Sigmoid colon (tissue), 3 donors: Measurements from ENCODE around the gene CYP39A1.

Experiments used
- POLR2A ChIP-seq, 2 donors: fragments of 450-650 bp; IDR thresholded peaks; one replicate each; pipeline ENCODE4 v1.6.1; 2016; ENCODE audit warnings: antibody characterized with exemption in 2 of 2, mild to moderate bottlenecking in 2 of 2, moderate library complexity in 2 of 2
- TF ChIP-seq, protein P1 (sequence below), 4 experiments: fragments of 450-650 bp in 3 of 4; fragments of 200-600 bp in 1 of 4; IDR thresholded peaks; one replicate each; pipeline ENCODE4 v1.5.1; 2016 to 2019; ENCODE audit warnings: antibody characterized with exemption in 4 of 4, mild to moderate bottlenecking in 3 of 4, moderate library complexity in 2 of 4

DNA sequence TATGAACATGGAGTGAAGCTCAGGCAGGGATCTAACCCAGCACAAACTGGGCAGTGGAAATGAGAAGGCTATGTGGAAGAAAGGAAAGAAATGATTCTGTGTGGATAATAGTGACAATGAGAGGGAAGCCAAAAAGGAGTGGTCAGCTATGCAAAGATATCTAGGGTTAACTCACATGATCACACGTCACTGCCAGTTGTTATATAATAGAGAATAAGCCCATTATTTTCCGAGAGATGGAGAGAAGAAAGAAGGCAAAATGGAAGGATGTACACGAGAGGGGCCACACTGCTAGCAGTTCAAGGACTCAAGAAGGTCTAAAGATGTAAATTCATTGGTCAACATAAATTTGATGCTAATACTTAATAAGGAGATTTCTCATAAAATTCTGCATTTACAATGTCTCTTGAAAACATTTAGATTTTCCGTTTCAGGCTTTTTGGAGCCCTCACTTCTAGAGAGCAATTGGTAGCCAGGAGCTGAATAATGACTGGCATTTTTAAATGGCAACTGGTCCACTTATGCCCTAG, 142.6 kb downstream of the CYP39A1 start:
- TF ChIP-seq, protein P1, sequence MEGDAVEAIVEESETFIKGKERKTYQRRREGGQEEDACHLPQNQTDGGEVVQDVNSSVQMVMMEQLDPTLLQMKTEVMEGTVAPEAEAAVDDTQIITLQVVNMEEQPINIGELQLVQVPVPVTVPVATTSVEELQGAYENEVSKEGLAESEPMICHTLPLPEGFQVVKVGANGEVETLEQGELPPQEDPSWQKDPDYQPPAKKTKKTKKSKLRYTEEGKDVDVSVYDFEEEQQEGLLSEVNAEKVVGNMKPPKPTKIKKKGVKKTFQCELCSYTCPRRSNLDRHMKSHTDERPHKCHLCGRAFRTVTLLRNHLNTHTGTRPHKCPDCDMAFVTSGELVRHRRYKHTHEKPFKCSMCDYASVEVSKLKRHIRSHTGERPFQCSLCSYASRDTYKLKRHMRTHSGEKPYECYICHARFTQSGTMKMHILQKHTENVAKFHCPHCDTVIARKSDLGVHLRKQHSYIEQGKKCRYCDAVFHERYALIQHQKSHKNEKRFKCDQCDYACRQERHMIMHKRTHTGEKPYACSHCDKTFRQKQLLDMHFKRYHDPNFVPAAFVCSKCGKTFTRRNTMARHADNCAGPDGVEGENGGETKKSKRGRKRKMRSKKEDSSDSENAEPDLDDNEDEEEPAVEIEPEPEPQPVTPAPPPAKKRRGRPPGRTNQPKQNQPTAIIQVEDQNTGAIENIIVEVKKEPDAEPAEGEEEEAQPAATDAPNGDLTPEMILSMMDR (IDR thresholded peaks at IDR 0.05), result no peak
- no peak for TF ChIP-seq POLR2A (IDR thresholded peaks at IDR 0.05)
